Ecto neural progenitor cell (in vitro differentiated cells): ENCODE data around the gene CDH5.
"Not testable (repeated sequence)": the region's sequence is repeated elsewhere in the genome, so short reads cannot be mapped to it uniquely, and the experiment has no call there.

ENCODE experiments used
- DNase-seq: peaks from one replicate; pipeline ENCODE4 v3.0.0-alpha.2; 2018; ENCODE audit warnings: low spot score

Gene CDH5

GRCh38 chr16:66438536-66438935 is 72.0 kb downstream of the CDH5 start:
- no peak for DNase-seq

DNA sequence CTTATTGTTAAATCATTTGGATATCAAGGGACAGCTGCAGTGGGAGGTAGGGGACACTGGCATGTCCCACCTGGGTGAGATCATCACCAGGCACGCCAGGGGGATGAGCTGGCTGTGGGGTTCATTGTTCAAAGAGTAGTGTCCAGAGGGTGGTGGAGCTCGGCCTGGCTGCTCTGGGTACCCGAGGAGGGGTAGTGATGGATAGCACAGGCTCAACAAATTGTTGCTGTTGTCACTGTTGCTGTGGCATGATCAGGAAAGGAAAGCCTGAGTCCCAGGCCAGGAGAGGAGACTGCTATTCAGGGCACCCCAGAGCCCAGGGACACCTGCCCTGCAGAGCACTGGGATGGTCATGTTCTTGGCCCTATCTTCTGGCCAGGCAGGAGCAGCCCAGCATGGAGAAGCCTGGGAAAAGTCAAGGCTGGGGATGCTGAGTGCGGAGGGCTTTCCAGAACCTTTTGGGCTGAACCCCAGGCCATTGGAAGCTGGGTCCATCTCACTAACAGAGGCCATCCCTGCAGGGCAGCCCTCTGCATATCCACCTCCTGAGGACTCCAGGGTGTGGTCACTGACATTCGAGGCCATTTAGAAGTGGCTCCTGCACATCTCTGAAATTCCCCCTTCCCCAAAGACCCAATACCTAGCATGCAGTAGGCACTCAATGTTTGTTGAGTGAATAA is 72.7 kb downstream of the CDH5 start:
- no peak for DNase-seq

DNA sequence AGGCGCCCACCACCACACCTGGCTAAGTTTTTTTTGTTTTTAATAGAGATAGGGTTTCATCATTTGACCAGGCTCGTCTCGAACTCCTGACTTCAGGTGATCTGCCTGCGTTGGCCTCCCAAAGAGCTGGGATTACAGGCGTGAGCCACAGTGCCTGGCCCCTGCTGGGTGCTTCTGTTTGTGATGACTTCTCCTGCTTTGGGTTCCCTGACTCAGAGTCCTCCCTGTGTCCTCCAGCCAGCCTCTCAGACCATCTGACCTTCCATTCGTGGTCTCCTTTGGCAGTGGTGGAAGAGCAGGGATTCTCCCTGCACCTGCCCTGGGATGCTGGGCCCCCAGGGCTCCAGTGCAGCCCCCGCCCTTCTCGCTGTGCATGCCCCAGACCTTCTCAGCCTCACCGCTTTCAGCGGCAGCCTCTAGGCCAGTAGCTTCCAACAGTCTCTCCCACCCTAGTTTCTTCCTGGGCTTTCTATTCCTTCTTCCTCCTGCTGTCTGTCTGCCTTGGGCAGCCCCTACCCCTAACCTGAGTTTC is 73.8 kb downstream of the CDH5 start:
- no peak for DNase-seq

DNA sequence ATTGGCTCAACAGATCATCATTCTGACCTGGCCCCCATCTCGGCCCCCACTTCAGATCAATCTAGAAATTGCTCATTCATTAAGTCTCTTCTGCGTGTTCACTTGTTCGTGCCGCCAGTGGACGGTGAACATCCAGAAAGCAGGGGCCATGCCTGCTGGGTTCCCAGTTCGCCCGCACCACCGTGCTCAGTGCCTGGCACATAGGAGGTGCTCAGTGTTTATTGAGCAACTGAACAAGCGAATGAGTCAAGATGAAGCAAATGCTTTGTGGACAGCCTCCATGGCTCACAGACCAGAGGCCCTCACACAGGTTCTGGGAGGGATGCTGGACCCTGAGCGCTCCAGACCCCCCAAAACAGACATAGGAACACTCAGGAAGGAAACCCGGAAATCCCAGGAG is 74.5 kb downstream of the CDH5 start:
- DNase-seq: no peak

DNA sequence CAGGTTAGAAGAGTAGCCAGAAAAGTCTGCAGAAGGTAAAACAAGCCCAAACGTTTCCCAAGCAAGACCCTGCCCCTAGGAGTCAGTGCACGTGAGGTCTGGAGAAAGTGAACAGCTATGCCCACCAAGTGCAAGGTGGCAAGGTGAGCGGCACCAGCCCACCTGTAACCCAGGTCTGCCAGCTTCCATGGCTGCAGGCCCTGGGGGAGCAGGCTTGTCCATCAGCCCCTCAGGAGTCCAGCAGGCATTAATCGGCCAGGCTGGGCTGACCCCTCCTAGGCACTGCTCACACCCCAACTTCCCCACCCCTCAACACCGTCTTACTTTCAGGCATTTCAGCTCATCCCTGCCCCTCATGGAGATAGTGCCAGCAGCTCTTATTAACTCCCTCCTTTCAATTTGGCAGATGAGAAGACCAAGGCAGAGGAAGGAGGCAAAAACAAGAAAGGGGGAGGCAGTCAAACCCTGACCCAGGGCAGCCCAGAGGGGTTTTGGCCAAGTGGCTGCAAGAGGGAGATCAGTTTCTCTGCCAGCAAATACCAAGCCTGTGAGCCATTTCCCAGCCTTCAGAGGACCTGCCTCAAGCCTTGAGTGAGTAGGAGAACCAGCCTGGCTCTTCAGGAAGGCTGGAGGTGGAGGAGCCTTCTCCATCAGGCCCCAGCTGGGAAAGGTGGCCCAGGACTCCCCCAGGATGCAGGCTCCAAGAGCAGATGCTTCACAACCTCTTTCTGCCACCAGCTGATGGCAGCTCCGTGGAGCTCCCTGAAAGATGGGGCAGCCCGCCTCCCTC is 75.3 kb downstream of the CDH5 start:
- no peak for DNase-seq

GRCh38 chr16:66442502-66443268 is 76.2 kb downstream of the CDH5 start:
- no peak for DNase-seq

DNA sequence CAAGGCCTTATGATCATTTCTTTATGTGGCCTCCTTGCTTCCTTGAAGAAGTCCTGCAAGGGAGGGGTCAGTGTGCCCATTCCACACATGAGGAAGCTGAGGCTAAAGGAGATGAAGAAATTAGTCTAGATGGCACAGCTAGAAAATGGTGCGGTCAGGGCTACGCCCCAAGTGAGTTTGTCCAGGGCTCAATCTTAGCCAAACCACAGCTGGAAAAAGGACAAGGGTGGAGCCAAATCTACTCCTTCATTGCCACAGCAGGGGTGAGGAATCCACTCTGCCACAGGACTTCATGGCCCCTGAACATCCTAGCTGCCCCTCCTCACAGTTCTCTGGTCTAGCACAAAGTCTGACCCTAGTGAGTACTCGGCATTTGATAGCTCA is 76.8 kb downstream of the CDH5 start:
- DNase-seq: no peak

DNA sequence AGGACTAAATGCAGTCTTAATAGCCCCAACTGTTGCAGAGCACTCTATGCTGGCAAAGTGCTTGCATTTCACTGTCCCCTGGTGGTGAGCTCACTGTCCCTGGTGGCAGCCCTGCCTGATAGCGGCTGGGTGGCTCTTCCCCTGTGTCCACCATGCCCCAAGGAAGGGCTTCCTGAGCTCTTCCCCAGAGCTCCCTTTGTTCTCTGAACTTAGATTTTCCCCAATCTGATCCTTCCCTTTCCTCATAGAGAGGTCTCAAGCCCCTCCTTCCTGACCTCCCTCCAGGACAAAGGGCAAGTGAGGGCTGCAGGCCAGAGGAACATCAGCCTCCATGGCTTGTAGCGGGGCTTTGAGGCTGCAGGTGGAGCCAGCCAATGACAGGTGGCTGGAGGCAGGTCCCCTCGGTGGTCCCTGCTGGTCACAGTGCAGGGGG is 77.6 kb downstream of the CDH5 start:
- peak; percentile 74 for DNase-seq

DNA sequence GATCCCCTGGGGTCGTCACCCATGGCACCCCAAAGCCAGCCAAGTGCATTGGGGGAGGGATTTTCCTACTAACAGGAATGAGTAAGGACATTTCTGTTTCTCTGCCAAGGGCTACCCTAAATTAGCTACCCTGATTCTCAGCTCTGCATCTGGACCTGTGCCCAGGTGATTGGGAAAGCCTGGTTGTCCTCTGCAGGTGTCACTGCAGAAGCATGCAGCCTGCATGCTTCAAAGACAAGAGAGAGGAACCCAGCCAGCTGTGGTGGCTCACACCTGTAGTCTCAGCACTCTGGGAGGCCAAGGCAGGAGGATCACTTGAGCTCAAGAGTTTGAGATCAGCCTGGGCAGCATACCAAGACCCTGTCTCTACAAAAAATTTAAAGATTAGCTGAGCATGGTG is 80.2 kb downstream of the CDH5 start:
- no peak for DNase-seq

DNA sequence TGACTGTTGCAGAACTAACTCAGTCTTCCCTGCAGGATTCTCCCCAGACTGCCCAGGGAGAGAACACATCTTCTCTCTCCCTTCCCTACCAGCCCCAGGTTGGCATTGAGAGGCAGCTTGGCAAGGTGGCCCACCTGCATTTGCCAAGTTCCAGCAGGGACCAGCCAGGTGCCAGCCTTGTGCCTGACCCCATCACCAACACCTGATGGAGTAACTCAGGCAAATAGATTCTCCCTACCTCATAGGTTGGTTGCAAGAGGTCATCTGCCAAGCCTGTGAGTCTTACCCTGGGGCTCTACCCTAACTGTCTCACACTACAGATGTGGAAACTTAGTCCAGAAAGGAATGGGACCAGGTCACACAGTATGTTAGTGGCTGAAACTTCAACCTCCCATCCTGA is 81.0 kb downstream of the CDH5 start:
- DNase-seq: no peak

DNA sequence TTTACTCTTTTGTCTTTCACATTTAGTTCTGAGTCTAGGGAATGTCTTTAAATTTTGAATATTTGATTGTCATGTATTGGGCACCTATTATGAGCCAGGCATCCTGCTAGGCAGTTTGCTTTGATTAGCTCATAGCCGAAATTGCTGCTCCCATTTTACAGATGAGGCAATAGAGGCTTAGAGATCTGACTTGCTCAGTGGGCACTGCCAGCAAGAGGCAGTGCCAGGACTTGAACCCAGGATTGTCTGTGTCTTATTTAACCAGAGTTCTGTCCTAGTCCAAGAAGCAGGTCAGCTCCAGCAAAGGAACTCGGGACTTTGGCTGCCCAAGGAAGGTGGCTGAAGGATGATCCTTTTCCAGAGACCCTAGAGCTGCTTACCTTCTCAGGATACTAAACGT is 85.1 kb downstream of the CDH5 start:
- no peak for DNase-seq

DNA sequence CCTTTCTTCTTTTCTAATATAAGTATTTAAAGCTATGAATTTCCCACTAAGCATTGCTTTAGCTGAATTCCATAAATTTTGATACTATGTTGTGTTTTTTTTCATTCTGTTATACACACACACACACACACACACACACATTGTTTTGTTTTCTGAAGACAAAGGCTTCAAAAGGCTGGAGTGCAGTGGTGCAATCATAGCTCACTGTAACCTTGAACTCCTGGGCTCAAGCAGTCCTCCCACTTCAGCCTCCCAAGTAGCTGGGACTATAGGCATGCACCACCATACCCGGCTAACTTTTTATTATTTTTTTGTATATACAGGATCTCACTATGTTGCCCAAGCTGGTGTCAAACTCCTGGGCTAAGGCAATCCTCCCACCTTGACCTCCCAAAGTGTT is 86.7 kb downstream of the CDH5 start:
- DNase-seq: not testable (repeated sequence)
